Muscle layer of duodenum (tissue), 2 donors: ENCODE data around the gene PSMC3.

Experiments
- H3K27ac ChIP-seq: one replicate; pipeline ENCODE4 v1.7.0; 2013; ENCODE audit warnings: mild to moderate bottlenecking, low read length
- H3K27me3 ChIP-seq: one replicate; pipeline ENCODE4 v1.7.0; 2013; ENCODE audit warnings: low read depth, mild to moderate bottlenecking, control low read depth, low read length
- H3K36me3 ChIP-seq, 2 donors: one replicate each; pipeline ENCODE4 v1.7.0; 2013; ENCODE audit warnings: low read length in 2 of 2, control low read depth in 1 of 2, mild to moderate bottlenecking in 1 of 2; ENCODE audit not compliant: insufficient read depth in 2 of 2, control insufficient read depth in 1 of 2
- H3K4me1 ChIP-seq, 2 donors: one replicate each; pipeline ENCODE4 v1.7.0; 2013; ENCODE audit warnings: low read length in 2 of 2, mild to moderate bottlenecking in 2 of 2, control low read depth in 1 of 2, moderate library complexity in 1 of 2; ENCODE audit not compliant: insufficient read depth in 2 of 2, control insufficient read depth in 1 of 2
- H3K4me3 ChIP-seq, 2 donors: one replicate each; pipeline ENCODE4 v1.7.0; 2013; ENCODE audit warnings: low read length in 2 of 2, low read depth in 1 of 2, mild to moderate bottlenecking in 1 of 2
- H3K9me3 ChIP-seq, 2 donors: one replicate each; pipeline ENCODE4 v1.7.0; 2013; ENCODE audit warnings: low read length in 2 of 2, control low read depth in 1 of 2, mild to moderate bottlenecking in 1 of 2; ENCODE audit not compliant: control insufficient read depth in 1 of 2
- donor health status: healthy.

Gene PSMC3

GRCh38 chr11:47442514-47442913, 16.3 kb upstream of the PSMC3 start:
- H3K27me3 ChIP-seq = no peaks in the 10 kb centered on the region
- no peak overlapping the region for H3K27ac ChIP-seq

GRCh38 chr11:47441421-47441820, 15.2 kb upstream of the PSMC3 start:
- Histone ChIP-seq H3K27me3 (no peaks in the 10 kb centered on the region), H3K4me3 (no peak overlapping the region), H3K36me3 (no peaks in the 10 kb centered on the region), H3K4me1 (no peaks in the 10 kb centered on the region), H3K9me3 (no peaks in the 10 kb centered on the region), H3K27ac (no peak overlapping the region)

More at GRCh38 chr11:47442514-47442913, 16.3 kb upstream of the PSMC3 start:
- Histone ChIP-seq H3K4me3 (no peak overlapping the region), H3K9me3 (no peaks in the 10 kb centered on the region), H3K36me3 (no peaks in the 10 kb centered on the region), H3K4me1 (no peaks in the 10 kb centered on the region)

DNA sequence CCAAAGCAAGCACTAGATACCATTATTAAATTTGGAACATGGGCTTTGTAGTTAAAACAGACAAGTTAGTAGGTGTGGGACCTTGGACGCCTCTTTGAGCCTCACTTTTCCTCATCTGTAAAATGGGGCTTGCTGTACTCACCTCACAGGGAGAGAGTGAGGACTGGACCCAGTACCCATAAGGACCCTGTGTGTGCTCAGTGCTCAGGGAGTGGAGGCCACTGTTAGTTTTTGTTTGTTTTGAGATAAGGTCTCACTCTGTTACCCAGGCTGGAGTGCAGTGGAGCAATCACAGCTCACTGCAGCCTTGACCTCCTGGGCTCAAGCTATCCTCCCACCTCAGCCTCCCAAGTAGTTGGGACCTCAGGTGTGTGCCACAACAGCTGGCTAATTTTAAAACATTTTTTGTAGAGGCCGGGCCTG, 13.8 kb upstream of the PSMC3 start:
- Histone ChIP-seq H3K9me3 (no peaks in the 10 kb centered on the region), H3K36me3 (no peaks in the 10 kb centered on the region), H3K4me3 (no peak overlapping the region)

GRCh38 chr11:47438721-47439120, 12.5 kb upstream of the PSMC3 start:
- Histone ChIP-seq H3K36me3 (no peaks in the 10 kb centered on the region), H3K27ac (no peak overlapping the region), H3K9me3 (no peaks in the 10 kb centered on the region), H3K4me1 (peaks cover 0 to 4% of the 10 kb centered on the region in 2 donors), H3K4me3 (no peak overlapping the region), H3K27me3 (no peaks in the 10 kb centered on the region)

More for the DNA sequence above, 13.8 kb upstream of the PSMC3 start:
- Histone ChIP-seq H3K27me3 (no peaks in the 10 kb centered on the region), H3K27ac (no peak overlapping the region), H3K4me1 (no peaks in the 10 kb centered on the region)

DNA sequence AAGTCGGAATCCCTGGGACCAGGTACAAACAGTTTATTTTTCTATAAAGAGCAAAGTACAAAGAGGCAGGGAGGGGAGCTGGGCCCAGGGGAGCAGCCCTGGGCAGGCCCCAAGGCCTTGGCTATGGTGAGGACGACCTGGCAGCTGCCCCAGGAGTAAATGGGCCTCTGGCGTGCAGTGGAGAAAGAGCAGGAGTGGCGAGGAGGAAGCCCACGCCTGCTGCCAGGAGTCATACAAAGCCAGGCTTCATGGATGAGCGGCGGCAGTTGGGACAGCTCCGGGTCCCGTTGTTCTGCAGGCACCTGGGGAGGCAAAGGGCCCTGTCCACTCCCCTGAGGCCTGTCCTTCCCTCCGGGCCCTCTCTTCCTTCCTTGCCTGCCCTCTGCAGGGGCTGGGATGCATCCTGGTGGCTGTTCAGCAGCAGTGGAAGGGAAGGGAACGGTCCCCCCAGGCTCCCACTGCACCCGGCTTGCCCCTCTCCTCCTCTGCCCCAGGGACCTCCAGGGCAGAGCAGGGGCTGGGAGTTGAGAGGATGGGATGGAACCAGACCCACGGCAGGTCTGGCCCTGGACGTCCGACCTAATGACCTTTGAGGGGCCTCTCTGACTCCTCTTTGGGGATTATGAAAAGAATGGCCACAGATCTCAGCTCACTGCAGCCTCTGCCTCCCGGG, 11.6 kb upstream of the PSMC3 start:
- H3K27ac ChIP-seq = no peak overlapping the region
- H3K36me3 ChIP-seq = no peaks in the 10 kb centered on the region
- H3K4me3 ChIP-seq = no peak overlapping the region
- no peaks in the 10 kb centered on the region for H3K27me3 ChIP-seq
- H3K4me1 ChIP-seq = peaks cover 0 to 4% of the 10 kb centered on the region in 2 donors
- H3K9me3 ChIP-seq = no peaks in the 10 kb centered on the region

DNA sequence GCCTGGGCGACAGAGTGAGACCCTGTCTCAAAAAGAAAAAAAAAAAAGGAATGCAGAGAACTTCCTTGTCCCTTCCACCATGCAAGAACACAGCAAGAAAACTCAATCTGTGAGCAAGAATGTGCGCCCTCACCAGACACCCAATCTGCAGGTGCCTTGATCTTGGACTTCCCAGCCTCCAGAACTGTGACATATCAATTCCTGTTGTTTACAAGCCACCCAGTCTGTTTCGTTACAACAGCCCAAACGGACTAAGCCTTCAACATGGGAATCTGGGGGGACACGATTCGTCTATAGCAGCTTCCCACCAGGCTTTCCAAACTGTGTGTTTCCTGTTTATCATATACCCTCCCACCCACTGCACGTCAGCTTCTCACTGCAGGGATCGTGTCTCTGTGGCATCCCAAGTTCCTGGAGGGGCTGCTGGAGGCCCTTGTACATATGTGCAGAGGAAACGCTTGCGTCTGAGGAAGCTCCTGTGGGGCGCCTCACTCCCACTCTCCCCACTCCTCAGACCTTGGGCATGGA, 11.0 kb upstream of the PSMC3 start:
- no peaks in the 10 kb centered on the region for H3K9me3 ChIP-seq
- peaks cover 0 to 4% of the 10 kb centered on the region in 2 donors for H3K4me1 ChIP-seq
- H3K27ac ChIP-seq = no peak overlapping the region
- no peaks in the 10 kb centered on the region for H3K36me3 ChIP-seq
- no peak overlapping the region for H3K4me3 ChIP-seq
- no peaks in the 10 kb centered on the region for H3K27me3 ChIP-seq

DNA sequence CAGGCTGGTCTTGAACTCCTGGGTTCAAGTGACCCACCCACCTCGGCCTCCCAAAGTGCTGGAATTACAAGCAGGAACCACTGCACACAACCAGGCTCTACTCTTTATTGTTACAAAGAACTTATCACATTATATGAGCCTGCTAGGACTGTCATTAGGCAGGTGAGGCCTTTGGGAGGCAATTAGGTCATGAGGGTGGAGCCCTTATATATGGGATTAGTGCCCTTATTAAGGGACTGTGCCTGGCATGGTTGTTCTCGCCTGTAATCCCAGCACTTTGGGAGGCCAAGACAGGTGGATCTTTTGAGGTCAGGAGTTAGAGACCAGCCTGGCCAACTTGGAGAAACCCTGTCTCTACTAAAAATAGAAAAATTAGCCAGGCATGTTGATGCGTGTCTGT, 10.5 kb upstream of the PSMC3 start:
- H3K27ac ChIP-seq = no peak overlapping the region

DNA sequence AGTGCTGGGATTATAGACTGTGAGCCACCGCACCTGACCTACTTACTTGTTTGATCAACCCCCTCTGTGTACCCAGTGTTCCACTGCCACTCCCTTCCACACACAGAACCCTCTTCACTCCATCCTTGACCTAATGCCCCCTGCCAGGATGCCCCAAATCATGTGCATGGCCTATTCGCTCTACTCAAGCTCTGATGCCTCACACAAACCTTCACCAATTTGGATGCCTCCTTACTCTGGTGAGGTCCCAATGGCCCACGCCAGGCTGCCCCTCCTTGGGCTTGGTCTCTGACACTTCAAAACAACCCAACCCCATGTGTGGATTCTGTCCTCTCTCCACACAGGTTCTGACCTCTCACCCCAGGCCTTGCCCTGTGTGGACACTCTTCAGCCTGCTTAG, 9.4 kb upstream of the PSMC3 start:
- Histone ChIP-seq H3K9me3 (no peaks in the 10 kb centered on the region), H3K36me3 (no peaks in the 10 kb centered on the region), H3K4me1 (peaks cover 0 to 4% of the 10 kb centered on the region in 2 donors), H3K27ac (no peak overlapping the region), H3K27me3 (no peaks in the 10 kb centered on the region), H3K4me3 (no peak overlapping the region)

More for the DNA sequence above, 10.5 kb upstream of the PSMC3 start:
- H3K36me3 ChIP-seq = no peaks in the 10 kb centered on the region
- H3K27me3 ChIP-seq = no peaks in the 10 kb centered on the region
- no peak overlapping the region for H3K4me3 ChIP-seq
- H3K9me3 ChIP-seq = no peaks in the 10 kb centered on the region
- H3K4me1 ChIP-seq = peaks cover 0 to 4% of the 10 kb centered on the region in 2 donors

GRCh38 chr11:47434011-47434786, 8.0 kb upstream of the PSMC3 start:
- Histone ChIP-seq H3K9me3 (no peaks in the 10 kb centered on the region), H3K36me3 (no peaks in the 10 kb centered on the region), H3K27me3 (no peaks in the 10 kb centered on the region), H3K4me3 (no peak overlapping the region), H3K27ac (no peak overlapping the region), H3K4me1 (peaks cover 0 to 4% of the 10 kb centered on the region in 2 donors)

DNA sequence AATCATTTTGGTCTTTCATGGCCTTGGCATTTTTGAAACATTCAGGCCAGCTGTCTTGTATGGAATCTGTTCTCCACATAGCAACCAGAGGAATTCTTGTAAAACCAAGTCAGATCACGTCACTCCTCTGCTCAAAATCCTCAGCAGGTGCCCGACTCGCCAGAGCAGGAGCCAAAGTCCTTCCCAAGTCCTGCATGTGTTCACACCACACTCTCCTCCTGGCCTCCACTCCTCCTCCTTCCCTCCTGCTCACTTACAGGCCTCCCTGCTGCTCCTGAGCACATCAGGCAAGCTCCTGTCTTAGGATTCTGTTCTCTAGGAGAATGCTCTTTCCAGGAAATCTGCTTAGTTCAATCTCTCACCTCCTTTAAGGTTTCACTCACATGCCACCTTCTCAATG, 6.9 kb upstream of the PSMC3 start:
- H3K27ac ChIP-seq = no peak overlapping the region
- no peaks in the 10 kb centered on the region for H3K36me3 ChIP-seq

DNA sequence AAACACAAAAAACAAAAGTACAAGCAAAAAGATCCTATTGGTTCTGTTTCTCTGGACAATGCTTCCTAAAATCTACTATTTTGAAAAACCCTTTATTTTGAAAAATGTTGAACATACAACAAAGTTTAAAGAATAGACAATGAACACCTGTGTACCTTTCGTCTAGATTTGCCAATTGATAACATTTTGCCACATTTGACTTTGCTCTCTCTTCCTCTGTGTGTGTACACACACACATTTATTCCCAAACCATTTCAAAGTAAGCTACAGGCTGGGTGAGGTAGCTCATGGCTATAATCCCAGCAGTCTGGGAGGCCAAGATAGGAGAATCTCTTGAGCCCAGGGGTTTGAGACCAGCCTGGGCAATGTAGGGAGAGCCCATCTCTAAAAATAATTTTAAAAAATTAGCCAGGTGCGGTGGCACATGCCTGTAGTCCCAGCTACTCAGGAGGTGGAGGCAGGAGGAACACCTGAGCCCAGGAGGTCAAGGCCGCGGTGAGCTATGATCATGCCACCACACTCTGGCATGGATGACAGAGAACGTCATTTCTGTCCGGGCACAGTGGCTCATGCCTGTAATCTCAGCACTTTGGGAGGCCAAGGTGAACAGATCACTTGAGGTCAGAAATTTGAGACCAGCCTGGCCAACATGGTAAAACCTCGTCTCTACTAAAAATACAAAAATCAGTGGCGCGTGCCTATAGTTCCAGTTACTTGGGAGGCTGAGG, 5.3 kb upstream of the PSMC3 start:
- H3K36me3 ChIP-seq = no peaks in the 10 kb centered on the region
- no peaks in the 10 kb centered on the region for H3K27me3 ChIP-seq
- peaks cover 0 to 4% of the 10 kb centered on the region in 2 donors for H3K4me1 ChIP-seq
- H3K9me3 ChIP-seq = no peaks in the 10 kb centered on the region
- no peak overlapping the region for H3K4me3 ChIP-seq
- H3K27ac ChIP-seq = no peak overlapping the region

More for the DNA sequence above, 6.9 kb upstream of the PSMC3 start:
- Histone ChIP-seq H3K27me3 (no peaks in the 10 kb centered on the region), H3K9me3 (no peaks in the 10 kb centered on the region), H3K4me1 (peaks cover 0 to 4% of the 10 kb centered on the region in 2 donors), H3K4me3 (no peak overlapping the region)
